WTC11 (cell line): ENCODE data around the gene ZNF548. TPM values are rescaled to one million over a fixed set of nuclear protein-coding genes. Genes with fewer than 3 reads are reported as not detected.

ENCODE experiments used
- ATAC-seq: fragments of 200-7000 bp; cut with Tn5 transposase; 2 replicates; pipeline ENCODE4 v1.10.0; 2021; ENCODE audit warnings: mild to moderate bottlenecking, moderate library complexity
- CTCF ChIA-PET: fragments of 300-600 bp; sonication (Branson Sonifier 250); formaldehyde crosslinking; loops from one replicate; lab custom pipeline; 2021; ENCODE audit warnings: antibody characterized with exemption; lab: Charles Lee
- POLR2A ChIA-PET: fragments of 350-600 bp; sonication (Branson Sonifier 250); formaldehyde crosslinking; loops from one replicate; lab custom pipeline; 2021; ENCODE audit warnings: antibody characterized with exemption; lab: Charles Lee
- DNase-seq: peaks from one replicate; pipeline ENCODE4 v3.0.0; 2021; ENCODE audit warnings: low spot score
- H3K27ac Mint-ChIP-seq: 2 replicates; pipeline ENCODE4 v1.8.0; 2021; ENCODE audit warnings: mixed read lengths
- H3K27me3 Mint-ChIP-seq: 2 replicates; pipeline ENCODE4 v1.8.0; 2021; ENCODE audit warnings: low read depth, mild to moderate bottlenecking, moderate library complexity, mixed read lengths
- H3K36me3 Mint-ChIP-seq: 2 replicates; pipeline ENCODE4 v1.8.0; 2021; ENCODE audit warnings: mixed read lengths
- H3K4me1 Mint-ChIP-seq: 2 replicates; pipeline ENCODE4 v1.8.0; 2022; ENCODE audit warnings: mixed read lengths
- H3K4me3 Mint-ChIP-seq: 2 replicates; pipeline ENCODE4 v1.8.0; 2021; ENCODE audit warnings: mild to moderate bottlenecking, moderate library complexity, mixed read lengths
- H3K9me3 Mint-ChIP-seq: 2 replicates; pipeline ENCODE4 v1.8.0; 2021; ENCODE audit warnings: mixed read lengths
- ATF6 ChIP-seq: sonication (generic); formaldehyde crosslinking; IDR thresholded peaks from 2 replicates; pipeline ENCODE4 v1.8.1; 2023; ENCODE audit warnings: mild to moderate bottlenecking, missing genetic modification reagents
- CTCF ChIP-seq: fragments of 200-600 bp; IDR thresholded peaks from 2 replicates; pipeline ENCODE4 v1.8.0; 2022; ENCODE audit warnings: antibody characterized with exemption
- E2F5 ChIP-seq: sonication (generic); formaldehyde crosslinking; IDR thresholded peaks from 2 replicates; pipeline ENCODE4 v1.8.1; 2022; ENCODE audit warnings: mild to moderate bottlenecking, moderate library complexity, missing genetic modification reagents
- EMX1 ChIP-seq: fragments of 250-450 bp; sonication (Bioruptor Pico); IDR thresholded peaks from 2 replicates; pipeline ENCODE4 v1.8.0; 2021; ENCODE audit warnings: mild to moderate bottlenecking
- ETV6 ChIP-seq: sonication (generic); formaldehyde crosslinking; IDR thresholded peaks from 2 replicates; pipeline ENCODE4 v1.8.1; 2022; ENCODE audit warnings: mild to moderate bottlenecking, missing genetic modification reagents
- FOXJ3 ChIP-seq: sonication (generic); formaldehyde crosslinking; IDR thresholded peaks from 2 replicates; pipeline ENCODE4 v1.9.0; 2021; ENCODE audit warnings: missing genetic modification reagents, mild to moderate bottlenecking, borderline replicate concordance
- HMGXB4 ChIP-seq: sonication (generic); formaldehyde crosslinking; IDR thresholded peaks from 2 replicates; pipeline ENCODE4 v1.8.1; 2023; ENCODE audit warnings: mild to moderate bottlenecking, moderate library complexity, missing genetic modification reagents
- IRF2 ChIP-seq: sonication (generic); formaldehyde crosslinking; IDR thresholded peaks from 2 replicates; pipeline ENCODE4 v1.8.0; 2022; ENCODE audit warnings: low read depth, missing genetic modification reagents, borderline replicate concordance
- NR2C2 ChIP-seq: sonication (generic); formaldehyde crosslinking; IDR thresholded peaks from 2 replicates; pipeline ENCODE4 v1.8.0; 2022; ENCODE audit warnings: mild to moderate bottlenecking, missing genetic modification reagents
- RELA ChIP-seq: sonication (generic); formaldehyde crosslinking; IDR thresholded peaks from 2 replicates; pipeline ENCODE4 v1.8.1; 2022; ENCODE audit warnings: missing genetic modification reagents, mild to moderate bottlenecking, borderline replicate concordance
- RORB ChIP-seq: fragments of 250-450 bp; sonication (Bioruptor Pico); IDR thresholded peaks from 2 replicates; pipeline ENCODE4 v1.9.0; 2021; ENCODE audit warnings: mild to moderate bottlenecking
- SOX15 ChIP-seq: fragments of 250-450 bp; sonication (Bioruptor Pico); IDR thresholded peaks from 2 replicates; pipeline ENCODE4 v1.9.0; 2021; ENCODE audit warnings: mild to moderate bottlenecking
- TEAD4 ChIP-seq: sonication (generic); formaldehyde crosslinking; IDR thresholded peaks from 2 replicates; pipeline ENCODE4 v1.8.0; 2022; ENCODE audit warnings: mild to moderate bottlenecking, missing genetic modification reagents
- USF1 ChIP-seq: sonication (generic); formaldehyde crosslinking; IDR thresholded peaks from 2 replicates; pipeline ENCODE4 v1.8.0; 2022; ENCODE audit warnings: mild to moderate bottlenecking, missing genetic modification reagents
- USF2 ChIP-seq: sonication (generic); formaldehyde crosslinking; IDR thresholded peaks from 2 replicates; pipeline ENCODE4 v1.8.1; 2023; ENCODE audit warnings: mild to moderate bottlenecking, missing genetic modification reagents, moderate library complexity
- ZNF263 ChIP-seq: sonication (generic); formaldehyde crosslinking; IDR thresholded peaks from 2 replicates; pipeline ENCODE4 v1.8.1; 2022; ENCODE audit warnings: low read depth, mild to moderate bottlenecking, moderate library complexity, missing genetic modification reagents
- ZNF416 ChIP-seq: fragments of 250-450 bp; sonication (Bioruptor Pico); IDR thresholded peaks from 2 replicates; pipeline ENCODE4 v1.9.0; 2021; ENCODE audit warnings: mild to moderate bottlenecking, inconsistent platforms
- total RNA-seq: library from RNA; stranded (reverse); gene quantifications from 3 replicates; pipeline ENCODE4 v1.2.3, GENCODE V29; 2021
- TF ChIP-seq, protein P1 (sequence below): sonication (generic); formaldehyde crosslinking; IDR thresholded peaks from 2 replicates; pipeline ENCODE4 v1.8.0; 2022; ENCODE audit warnings: mild to moderate bottlenecking, missing genetic modification reagents

Gene ZNF548
- total RNA-seq, 1 experiment from 2014 or later = 11.3 TPM

DNA sequence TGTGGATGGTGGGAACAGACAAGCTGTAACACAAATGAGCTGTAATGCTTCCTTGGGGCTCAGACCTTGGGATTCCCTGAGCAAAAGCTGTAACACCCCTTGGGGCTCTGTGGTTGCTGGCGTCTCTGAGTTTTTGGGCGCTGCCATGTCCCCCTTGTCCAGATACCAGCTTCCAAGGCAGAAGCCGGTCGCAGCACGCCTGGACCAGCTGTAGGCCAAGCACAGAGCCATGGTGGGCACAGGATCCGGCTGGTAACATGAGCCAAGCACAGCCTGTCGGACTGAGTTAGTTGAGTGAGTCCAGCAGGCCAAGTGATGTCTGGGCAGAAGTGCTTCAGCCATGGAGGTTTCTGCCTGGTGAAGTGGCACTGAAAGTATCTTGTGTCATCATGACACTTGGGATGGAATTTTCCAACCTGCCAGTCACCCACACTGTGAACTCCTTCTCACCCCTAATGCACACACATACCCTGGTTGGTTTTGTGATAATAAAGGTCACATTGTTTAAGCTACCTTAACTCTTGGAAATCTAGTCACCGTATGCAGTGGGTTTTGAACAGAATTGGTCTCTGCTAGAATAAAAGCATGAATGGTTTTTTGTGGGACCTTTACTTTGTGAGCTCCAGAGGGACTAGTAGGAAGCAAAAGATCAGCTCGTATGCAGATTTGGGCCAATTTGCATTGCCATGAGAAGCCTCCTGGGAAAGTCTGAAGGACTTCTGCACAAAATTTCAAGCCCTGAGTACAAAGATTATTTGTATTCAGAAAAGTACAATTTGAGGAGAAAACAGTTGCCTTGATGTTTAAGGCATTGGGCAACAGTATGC is 14.3 kb downstream of the ZNF548 start:
- DNase-seq = no peak
- peaks cover 17% of the 10 kb centered on the region for H3K9me3 Mint-ChIP-seq
- H3K36me3 Mint-ChIP-seq = peaks cover 8% of the 10 kb centered on the region
- TF ChIP-seq E2F5 (CRISPR knock-in tag) (no peak), USF2 (CRISPR knock-in tag) (no peak), ZNF416 (CRISPR knock-in tag) (no peak), NR2C2 (CRISPR knock-in tag) (no peak), RORB (CRISPR knock-in tag) (no peak), IRF2 (no peak), ATF6 (no peak), USF1 (CRISPR knock-in tag) (no peak), TEAD4 (no peak), EMX1 (no peak), ZNF263 (no peak), HMGXB4 (CRISPR knock-in tag) (no peak), RELA (CRISPR knock-in tag) (no peak), SOX15 (no peak), FOXJ3 (no peak), CTCF (no peak), ETV6 (CRISPR knock-in tag) (no peak)
- TF ChIP-seq, protein P1, sequence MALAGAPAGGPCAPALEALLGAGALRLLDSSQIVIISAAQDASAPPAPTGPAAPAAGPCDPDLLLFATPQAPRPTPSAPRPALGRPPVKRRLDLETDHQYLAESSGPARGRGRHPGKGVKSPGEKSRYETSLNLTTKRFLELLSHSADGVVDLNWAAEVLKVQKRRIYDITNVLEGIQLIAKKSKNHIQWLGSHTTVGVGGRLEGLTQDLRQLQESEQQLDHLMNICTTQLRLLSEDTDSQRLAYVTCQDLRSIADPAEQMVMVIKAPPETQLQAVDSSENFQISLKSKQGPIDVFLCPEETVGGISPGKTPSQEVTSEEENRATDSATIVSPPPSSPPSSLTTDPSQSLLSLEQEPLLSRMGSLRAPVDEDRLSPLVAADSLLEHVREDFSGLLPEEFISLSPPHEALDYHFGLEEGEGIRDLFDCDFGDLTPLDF (CRISPR knock-in tag) = no peak
- no peak overlapping the region for H3K27ac Mint-ChIP-seq
- peaks cover 4% of the 10 kb centered on the region for H3K27me3 Mint-ChIP-seq
- CTCF ChIA-PET = interaction anchor here (1.0 to 1.1 kb wide), 2 partner anchors 15 to 305 kb away, joined by 3 to 4 read pairs; partner anchors contain the start of gene ZNF548
- POLR2A ChIA-PET = interaction anchor here (0.5 kb wide), 1 partner anchor 288 kb away, joined by 3 read pairs; no protein-coding TSS in a partner anchor
- ATAC-seq = no peak
- H3K4me1 Mint-ChIP-seq = 0 out of 2 replicates have a peak, but pooled peaks cover 2% of the 10 kb centered on the region
- no peak overlapping the region for H3K4me3 Mint-ChIP-seq
